HG03039 (cell line): Measurements from ENCODE around the gene DDC.
"Not testable (repeated sequence)": the region's sequence is repeated elsewhere in the genome, so short reads cannot be mapped to it uniquely, and the experiment has no call there.

ENCODE experiments used
- ATAC-seq: cut with Tn5 transposase; IDR thresholded peaks from one replicate; pipeline ENCODE4 v1.9.1; 2021; ENCODE audit warnings: mild to moderate bottlenecking, moderate library complexity; ENCODE audit not compliant: unreplicated experiment

Gene DDC

DNA sequence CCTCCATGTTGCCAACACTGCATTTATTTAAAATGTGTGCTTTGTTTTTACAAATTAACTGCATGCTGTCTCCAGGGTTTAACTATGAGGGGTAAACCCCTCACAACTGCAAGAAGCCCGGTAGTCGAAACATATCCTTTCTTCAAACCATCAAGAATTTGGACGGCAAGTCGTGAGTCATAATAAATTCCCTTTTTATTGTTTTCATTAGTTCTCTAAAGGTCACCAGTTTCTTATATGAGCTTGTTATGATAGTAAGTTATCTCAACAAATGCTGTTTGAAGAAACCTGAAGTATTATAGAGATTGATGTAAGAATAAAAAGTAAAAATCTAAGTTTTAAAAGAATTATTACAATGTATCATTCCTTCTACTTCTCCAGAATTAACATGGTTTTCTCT lies 102.8 kb downstream of the DDC start:
- no peak for ATAC-seq

DNA sequence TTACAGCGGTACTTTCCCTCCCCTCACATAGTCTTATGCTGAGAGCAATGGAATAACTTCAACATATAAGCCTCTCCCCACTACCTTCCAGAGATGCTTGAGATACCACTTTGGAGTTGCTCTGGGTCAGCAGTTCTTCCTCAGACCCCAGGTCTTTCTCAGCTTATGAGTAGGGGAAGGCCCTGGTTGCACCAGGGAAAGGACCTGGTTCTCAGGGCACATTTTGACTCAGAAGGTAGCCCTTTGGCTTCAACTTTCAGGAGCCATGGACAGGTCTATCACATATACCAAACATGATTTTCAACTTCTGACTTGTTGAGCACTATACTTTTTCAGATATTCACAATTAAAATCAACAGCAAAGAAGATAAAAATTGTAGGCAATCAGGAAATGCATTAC lies 103.5 kb downstream of the DDC start:
- ATAC-seq = no peak

DNA sequence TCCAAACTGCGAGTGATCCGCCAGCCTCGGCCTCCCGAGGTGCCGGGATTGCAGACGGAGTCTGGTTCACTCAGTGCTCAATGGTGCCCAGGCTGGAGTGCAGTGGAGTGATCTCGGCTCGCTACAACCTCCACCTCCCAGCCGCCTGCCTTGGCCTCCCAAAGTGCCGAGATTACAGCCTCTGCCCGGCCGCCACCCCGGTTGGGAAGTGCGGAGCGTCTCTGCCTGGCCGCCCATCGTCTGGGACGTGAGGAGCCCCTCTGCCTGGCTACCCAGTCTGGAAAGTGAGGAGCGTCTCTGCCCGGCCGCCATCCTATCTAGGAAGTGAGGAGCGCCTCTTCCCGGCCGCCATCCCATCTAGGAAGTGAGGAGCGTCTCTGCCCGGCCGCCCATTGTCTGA lies 106.0 kb downstream of the DDC start:
- ATAC-seq = not testable (repeated sequence)

DNA sequence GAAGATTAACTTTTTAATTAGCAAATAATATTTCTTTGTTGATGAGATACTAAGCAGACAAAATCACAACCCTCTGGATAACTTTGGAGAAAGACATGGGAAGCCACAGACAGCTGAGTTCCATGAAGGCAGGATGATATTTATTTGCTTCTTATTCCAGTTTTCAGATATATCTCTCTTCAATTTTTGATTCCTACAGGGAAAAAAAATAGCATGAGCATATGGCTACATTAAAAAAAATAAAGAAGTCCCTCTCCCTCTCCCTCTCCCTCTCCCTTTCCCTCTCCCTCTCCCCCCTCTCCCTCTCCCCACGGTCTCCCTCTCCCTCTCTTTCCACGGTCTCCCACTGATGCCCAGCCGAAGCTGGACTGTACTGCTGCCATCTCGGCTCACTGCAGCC lies 106.6 kb downstream of the DDC start:
- not testable (repeated sequence) for ATAC-seq

DNA sequence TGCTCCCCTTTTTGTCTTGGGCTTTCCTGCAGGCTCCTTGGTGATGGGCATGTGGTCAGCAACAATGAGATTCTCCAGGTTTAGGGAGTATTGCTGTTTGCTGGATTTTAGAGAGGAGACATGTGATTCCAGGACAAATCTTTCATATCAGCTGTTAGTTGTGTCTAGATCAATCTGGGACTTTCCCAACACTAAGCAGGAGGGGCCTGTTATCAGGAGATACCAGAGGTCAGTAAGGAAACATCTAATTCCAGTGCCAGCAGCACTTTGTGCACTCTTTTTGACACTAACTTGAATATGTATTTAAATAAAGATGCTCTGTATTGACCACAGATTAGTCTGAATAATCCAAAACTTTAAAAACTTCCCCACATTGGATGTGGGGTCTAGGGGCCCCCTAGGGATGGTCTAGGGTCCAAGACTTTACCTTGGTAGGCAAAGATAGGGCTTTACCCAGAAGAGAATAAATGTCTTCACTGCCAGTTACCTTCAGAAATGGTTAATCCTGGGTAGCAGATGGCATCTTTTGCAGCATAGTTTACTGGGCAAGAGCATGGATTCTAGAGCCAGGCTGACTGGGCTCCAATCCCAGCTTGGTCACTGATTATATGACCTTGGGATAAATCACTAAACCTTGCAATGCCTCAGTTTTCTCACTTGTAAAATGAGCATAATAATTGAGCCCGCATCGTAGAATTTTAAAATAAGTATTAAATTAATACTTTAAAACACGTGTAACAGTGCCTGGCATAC lies 108.7 kb downstream of the DDC start:
- no peak for ATAC-seq

DNA sequence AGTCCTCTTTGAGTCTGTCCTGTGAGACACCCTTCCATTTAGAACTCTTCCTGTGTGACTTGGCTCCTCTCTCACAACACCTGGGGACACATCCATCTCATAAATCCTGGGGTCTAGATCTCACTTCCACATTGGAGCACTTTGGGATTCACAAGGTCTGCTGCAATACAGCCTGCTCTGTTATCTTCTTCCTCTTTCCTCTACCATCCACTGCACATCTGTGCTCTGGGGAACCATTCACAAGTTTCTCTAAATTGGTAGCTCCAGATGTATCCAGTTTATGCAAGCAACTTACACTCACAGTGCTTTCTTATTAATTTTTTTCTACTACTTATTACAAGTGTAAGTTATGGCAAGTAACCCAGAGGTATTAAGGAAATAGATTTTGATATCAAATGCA lies 109.5 kb downstream of the DDC start:
- ATAC-seq = no peak

DNA sequence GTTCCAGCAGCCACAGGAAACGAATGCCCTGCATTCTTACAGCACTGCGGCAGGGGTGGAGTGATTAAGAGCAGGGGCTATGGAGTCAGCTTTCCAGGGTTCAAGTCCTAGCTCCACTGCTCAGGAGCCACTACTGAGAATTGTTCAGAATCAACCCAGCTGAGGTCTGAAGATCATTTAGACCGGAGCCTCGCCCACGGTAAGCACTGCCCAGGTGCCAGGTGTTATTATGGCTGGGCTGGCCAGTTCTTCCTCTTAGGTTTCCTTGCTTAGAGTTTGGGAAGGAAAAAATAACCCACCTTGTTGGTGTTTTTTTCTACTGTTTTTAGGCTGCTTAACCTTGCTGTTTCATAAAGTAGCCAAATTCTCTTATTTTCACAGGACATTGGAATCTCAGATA lies 110.2 kb downstream of the DDC start:
- ATAC-seq = no peak

DNA sequence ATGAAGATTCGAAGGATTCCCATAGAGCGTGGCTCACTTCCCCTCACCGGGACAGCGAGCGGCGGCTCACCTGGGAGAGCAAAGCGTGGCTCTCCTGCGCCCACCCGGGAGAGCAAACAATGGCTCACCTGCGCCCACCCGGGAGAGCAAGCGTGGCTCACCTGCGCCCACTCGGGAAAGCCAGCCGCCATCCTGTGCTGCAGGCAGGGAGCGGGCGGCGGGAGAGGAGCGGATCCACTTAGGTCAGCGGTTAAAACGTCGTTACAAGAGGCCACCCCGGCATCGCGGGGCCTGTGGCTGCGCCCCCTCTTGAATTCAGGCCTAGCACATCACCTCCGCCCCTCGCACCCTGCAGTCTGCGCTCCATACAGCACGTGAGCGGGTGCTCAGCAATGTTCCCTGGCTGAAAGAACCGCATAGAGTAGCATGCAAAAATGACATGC lies 114.6 kb downstream of the DDC start:
- peak; percentile 14 for ATAC-seq

DNA sequence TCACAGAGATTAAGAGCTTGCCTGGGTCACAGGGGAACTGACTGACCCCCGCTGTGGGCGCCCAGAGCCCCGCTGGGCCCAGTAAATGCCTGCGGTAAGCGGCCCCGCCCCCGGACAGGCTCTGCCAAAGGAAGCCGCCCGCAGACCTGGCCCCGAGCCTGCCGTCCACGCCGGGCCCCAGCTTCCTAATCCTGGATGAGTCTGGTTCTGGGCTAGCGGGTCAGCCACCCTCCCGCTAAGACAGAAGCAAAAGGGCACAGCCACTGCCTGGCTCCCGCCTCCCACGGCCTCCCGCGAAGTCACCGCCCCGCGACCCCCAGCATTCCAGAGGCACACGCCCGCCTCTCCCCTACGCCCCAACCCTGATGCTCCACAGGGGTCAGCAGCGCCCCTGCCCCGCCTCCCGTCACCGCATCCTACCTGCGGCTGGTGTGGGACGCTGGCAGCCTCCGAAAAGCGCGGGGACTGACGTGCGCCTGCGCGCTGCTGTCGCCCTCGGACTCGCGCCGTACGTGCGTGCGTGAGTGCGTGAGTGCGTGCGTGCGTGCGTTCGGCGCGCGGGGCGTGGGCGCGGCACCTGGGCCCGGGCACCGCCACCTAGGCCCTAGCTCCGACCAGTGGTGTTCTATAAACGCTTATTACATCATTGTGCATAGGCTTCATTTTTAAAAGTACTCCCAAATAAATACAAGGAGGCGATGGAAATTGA lies 115.2 kb downstream of the DDC start, which contains the start of gene FIGNL1:
Gene FIGNL1 (minus strand): TSS at position 470 of the 709 bp plus-strand sequence. CDS start 3,063 bp downstream, outside the sequence.
- ATAC-seq = peak; percentile 76

DNA sequence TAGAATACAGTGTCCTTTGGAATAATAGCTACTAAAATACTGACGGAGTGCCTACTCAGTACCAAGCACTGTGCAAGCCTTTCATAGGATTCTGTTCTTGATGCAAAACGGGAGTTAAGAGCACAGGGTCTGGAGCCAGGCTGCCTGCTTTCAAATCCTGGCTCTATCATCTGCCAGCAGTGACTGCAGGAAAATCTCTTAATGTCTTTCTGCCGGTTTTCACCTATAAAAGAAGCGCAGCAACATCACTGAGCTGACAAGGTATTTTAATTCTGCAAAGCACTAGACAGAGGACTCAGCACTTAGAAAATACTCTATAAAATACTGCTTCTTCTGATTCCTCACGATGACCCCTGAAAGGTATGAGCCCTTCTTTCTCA lies 115.7 kb downstream of the DDC start:
- ATAC-seq = no peak

DNA sequence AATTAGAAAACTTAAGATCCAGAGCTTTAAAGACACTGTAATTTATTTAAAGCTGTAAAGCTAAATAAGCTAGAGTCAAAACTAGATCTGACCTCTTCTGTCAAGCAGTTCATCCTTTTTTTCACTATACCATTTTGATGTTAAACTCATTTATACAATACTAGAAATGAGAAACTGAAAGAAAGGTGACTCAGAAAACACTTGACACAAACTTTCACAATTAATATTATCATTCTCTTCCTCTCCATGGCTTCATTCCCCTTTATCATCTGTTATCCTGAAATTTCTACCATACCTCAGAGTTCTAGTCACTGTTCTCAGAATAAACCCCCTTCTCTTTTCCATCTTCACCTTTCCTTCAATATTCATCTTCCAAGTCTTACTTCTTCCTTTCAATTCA lies 116.4 kb downstream of the DDC start:
- ATAC-seq = no peak

DNA sequence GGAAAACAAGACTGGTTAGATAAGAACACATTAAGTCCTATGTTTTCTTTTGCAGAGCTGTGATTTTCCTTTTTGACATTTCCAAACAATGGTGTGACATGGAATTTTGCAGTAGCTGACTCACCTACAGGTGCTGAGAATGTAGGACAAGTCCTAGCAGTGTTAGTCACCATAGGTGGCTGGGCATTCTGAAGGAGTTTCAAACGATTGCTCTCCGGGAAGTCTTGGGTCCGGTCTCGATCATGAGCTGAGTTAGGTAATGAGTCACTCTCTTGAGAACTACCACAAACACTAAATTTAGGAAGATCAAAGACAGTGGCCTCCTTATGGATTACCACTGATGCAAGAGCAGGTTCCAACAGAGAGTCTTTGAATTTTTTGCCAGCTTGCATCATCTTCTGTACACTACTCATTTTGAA lies 118.7 kb downstream of the DDC start:
- peak; percentile 33 for ATAC-seq

DNA sequence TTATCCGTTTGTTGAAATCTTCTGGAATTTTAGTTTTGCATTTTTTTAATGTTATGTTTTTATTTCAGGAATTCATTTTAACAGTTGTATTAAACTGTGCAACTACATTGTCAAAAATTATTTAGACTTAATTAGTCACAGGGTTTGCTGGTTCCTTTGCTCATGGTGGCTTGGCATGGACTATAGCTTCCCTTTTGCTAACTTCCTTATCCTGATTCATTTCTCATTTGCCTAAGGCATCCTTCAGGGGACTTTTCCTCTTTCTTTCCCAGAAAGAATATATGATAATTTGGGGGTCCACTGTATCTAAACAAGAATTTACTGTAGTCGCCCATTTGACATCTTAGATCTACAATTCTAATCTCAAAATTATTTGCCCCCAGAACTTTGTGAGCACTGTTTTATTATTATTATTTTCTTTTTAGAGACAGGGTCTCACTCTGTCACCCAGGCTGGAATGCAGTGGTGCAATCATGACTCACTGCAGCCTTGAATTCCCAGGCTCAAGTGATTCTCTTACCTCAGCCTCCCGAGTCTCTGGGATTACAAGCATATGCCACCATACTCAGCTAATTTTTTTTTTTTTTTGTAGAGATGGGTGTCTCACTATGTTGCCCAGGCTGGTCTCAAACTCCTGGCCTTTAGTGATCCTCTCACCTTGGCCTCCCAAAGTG lies 128.9 kb downstream of the DDC start:
- ATAC-seq = no peak

DNA sequence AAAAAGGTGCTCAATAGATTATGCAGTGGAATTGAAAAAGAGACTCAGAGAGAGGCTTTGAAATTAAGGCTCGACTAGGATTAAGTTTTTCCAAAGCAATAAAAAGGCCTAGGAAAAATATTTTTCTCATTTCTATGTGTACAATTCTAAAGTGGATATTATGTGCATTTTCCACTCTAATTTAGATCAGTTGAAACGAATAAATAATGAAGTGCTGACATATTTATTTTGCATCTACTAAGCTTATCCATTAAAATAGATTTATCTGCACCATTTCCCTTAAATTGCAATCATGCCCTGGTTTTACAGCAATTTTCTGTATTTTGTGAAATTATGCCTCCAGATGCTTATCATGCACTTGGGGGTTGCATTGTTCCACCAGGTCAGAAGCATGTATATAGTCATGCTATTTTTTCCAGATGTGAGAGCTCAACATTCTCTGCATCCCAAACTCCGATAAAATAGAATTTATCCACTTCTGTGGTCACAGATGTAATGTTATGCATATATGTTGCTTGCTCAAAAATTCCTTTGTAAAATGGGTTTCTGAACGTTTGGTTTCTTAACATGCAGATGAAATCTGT lies 133.4 kb downstream of the DDC start:
- ATAC-seq = no peak

DNA sequence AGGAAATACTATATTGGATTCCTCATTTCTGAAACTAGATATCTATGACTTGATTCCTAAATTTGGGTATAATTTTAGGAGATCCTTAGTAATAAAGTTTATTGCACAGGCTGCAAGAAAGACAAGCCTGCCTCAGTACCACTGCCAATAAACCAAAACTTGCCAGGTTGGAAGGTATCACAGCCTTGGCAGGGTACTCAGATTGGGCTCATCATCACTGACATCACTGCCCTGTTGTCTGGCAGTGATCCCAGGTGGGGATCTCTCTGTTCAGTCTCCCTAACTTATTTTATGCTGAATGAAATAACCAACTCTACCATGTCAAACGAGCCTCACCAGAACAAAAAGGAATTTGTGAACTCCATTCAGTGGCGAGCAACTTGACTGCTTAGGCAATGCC lies 133.9 kb downstream of the DDC start:
- ATAC-seq = no peak

DNA sequence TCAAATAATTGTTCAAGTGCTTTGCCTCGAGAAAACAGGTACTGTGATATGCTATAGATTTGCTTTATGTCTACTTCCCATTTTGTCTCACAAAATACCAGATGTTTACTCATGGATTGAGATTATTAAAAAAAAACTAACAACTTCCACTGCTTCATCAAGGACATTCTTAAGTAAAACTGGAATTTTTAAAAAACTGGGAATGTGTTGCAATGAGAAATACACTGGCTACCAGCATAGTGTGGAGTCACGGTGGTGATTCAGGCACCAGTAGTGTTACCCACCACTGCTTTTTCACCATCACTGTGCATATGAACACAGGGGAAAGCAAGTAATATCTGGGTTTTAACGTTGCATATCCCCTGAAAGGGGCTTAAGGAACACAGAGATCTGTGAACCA lies 136.3 kb downstream of the DDC start:
- ATAC-seq = no peak

DNA sequence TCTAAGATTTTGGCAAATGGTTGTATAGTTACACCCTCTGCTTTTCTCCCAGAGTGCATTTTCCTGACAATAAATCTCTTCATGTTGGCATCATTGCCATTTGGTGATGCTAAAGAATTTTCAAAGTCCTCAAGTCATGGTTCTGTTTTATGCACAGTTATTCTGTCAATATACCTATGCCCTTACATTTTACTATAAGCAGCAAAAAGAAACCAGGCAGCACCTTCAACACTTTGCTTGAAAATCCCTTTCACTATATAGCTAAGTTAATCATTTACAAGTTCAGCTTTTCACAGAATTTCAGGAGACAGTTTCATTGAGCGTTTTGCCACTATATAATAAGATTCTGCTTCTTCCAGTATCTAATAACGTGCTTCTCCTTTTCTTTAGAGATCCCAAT lies 137.7 kb downstream of the DDC start:
- ATAC-seq = no peak

DNA sequence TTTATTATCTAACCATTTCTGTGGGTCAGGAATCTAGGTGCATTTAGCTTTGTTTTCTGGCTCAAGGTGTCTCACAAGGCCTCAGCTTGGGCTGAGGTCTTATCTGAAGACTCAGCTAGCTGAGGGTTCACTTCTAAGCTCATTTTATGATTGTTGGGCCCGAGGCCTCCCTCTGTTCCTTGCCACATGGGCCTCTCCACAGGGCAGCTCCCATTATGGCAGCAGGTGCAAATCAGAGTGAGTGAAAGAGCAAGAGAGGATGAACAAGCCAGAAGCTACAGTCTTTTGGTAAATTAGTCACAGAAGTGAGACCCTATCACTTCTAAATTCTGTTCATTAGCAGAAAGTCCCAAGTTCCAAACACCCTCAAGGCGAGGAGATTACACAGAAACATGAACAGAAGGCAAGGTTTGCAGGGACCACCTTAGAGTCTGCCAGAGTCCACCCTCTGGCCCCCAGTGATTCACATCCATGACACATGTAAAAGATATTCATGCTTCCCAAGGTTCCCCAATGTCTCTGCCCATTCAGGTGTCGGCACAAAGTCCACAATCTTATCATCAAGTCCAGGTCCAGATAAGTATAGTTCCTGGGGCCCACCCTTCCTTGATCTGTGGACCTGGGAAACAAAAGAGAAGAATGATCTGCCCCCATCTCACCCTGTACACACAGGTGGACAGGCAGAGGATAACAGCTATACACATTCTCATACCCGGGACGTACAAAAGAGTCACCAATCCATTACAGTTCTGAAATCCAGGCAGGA lies 138.7 kb downstream of the DDC start:
- ATAC-seq = no peak

DNA sequence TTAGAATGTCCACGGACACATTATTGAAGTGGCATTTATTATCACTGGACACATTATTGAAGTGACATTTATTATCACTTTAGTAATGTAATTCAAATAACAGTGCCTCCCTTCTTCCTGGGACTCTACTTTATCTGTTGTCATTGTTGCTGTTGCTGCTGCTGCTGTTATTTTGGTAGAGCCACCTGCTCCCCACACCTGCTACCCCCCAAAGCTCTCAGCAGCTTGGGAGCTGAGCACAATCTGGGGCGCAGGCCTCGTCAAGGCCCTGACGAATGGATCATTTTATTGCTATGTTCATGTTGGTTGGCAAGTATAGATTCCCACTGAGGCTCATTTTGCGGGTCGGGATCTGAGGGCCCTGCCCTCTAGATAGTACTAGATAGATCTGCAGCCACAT lies 139.9 kb downstream of the DDC start:
- ATAC-seq = no peak

DNA sequence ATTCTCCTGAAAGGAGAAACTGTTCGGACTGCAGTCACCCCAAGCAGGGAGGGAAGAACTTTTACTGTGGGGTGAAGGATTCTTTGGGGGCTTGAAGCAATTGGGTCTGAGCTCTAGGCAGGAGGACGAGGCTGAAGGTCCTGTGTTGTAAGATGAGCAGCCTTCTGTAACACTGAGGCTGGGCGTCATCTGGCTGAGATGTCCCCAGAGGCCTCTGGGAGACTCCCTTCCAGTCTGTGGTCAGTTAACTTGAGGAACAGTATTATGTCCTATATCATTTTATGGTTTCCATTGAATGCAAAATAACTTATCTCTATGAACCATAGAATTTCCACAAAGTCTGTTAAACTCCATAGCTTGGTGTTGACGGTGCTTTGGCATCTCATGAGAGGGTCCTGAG lies 141.3 kb downstream of the DDC start:
- ATAC-seq = no peak

DNA sequence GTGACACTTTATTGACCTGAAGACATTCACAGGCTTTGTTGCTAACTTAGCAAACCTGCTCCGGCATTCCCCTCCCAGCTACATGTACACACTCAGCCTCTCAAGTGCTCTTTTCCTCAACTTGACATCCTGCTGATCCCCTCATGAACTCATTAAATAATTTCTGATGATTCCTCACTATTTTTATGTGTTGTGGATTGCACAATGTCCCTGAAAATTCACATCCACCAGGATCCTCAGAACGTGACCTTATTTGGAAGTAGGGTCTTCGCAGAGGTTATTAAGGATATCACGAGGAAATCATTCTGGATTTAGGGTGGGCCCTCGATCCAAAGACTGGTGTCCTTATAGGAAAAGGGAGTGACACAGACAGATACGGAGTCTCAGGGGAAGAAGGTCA lies 142.3 kb downstream of the DDC start:
- ATAC-seq = no peak
